Ascending aorta (tissue), 2 donors: ENCODE data around the gene SQSTM1. TPM values are rescaled to one million over a fixed set of nuclear protein-coding genes. Genes with fewer than 3 reads are reported as not detected.

Experiments used
- DNase-seq, 2 donors: peaks; one replicate each; pipeline ENCODE4 v3.0.0-alpha.2; 2019; ENCODE audit warnings: low spot score in 2 of 2
- H3K27ac ChIP-seq, 2 donors: fragments of 200-600 bp; sonication (generic); one replicate each; pipeline ENCODE4 v1.5.1; 2016 to 2017; ENCODE audit warnings: mild to moderate bottlenecking in 1 of 2
- H3K27me3 ChIP-seq: fragments of 200-600 bp; sonication (generic); one replicate; pipeline ENCODE4 v1.5.1; 2017
- H3K36me3 ChIP-seq, 2 donors: fragments of 200-600 bp; sonication (generic); one replicate each; pipeline ENCODE4 v1.5.1; 2016
- H3K4me1 ChIP-seq, 2 donors: fragments of 200-600 bp; sonication (generic); one replicate each; pipeline ENCODE4 v1.5.1; 2016 to 2017; ENCODE audit warnings: mild to moderate bottlenecking in 1 of 2
- H3K4me3 ChIP-seq, 2 donors: fragments of 200-600 bp; sonication (generic); one replicate each; pipeline ENCODE4 v1.5.1; 2016 to 2017; ENCODE audit warnings: mild to moderate bottlenecking in 1 of 2
- H3K9me3 ChIP-seq, 2 donors: fragments of 200-600 bp; sonication (generic); one replicate each; pipeline ENCODE4 v1.5.1; 2016
- intact Hi-C: fragments of 100-400 bp; cut with DNase I; formaldehyde crosslinking; loops from one replicate; pipeline ENCODE4 v1.15.1; 2023
- total RNA-seq: library from RNA; depleted of rRNA; stranded (reverse); fragments of >200 nt; gene quantifications from one replicate; pipeline ENCODE4 v1.1.0, GENCODE V29; 2016
- TF ChIP-seq, protein P1 (sequence below), 3 experiments: fragments of 200-600 bp in 2 of 3; fragments of 450-650 bp in 1 of 3; sonication (generic) in 2 of 3; IDR thresholded peaks; one replicate each; pipeline ENCODE4 v1.5.1; 2016 to 2019; ENCODE audit warnings: antibody characterized with exemption in 3 of 3, mild to moderate bottlenecking in 1 of 3, moderate library complexity in 1 of 3

Gene SQSTM1
- total RNA-seq, 1 donor from 2014 or later: 476 TPM

DNA sequence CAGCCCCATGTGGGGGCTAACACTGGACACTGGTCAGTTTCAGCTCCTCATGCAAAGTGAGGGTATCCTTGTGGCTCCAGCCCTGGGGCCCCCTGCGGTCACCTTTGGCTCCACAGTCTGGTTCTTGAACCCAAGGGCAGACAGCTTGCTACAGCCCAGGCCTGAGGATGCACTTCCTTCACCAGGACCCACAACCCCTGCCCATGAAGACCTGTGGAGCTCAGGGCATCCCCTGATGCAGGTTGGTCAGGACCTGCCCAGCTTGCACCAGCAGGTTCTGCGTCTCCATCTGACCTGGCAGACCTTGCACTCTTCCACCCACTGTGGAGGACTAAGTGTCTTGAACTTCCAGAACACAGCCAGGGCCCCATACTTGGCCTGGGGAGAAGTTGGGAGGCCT is 41.6 kb downstream of the SQSTM1 start:
- Histone ChIP-seq H3K9me3 (no peaks in the 10 kb centered on the region), H3K4me1 (peaks cover 0 to 5% of the 10 kb centered on the region in 2 donors), H3K27me3 (no peaks in the 10 kb centered on the region), H3K27ac (no peak overlapping the region), H3K36me3 (peaks cover 39 to 50% of the 10 kb centered on the region in 2 donors), H3K4me3 (no peak overlapping the region)
- intact Hi-C loops: no loop called here
- TF ChIP-seq, protein P1, sequence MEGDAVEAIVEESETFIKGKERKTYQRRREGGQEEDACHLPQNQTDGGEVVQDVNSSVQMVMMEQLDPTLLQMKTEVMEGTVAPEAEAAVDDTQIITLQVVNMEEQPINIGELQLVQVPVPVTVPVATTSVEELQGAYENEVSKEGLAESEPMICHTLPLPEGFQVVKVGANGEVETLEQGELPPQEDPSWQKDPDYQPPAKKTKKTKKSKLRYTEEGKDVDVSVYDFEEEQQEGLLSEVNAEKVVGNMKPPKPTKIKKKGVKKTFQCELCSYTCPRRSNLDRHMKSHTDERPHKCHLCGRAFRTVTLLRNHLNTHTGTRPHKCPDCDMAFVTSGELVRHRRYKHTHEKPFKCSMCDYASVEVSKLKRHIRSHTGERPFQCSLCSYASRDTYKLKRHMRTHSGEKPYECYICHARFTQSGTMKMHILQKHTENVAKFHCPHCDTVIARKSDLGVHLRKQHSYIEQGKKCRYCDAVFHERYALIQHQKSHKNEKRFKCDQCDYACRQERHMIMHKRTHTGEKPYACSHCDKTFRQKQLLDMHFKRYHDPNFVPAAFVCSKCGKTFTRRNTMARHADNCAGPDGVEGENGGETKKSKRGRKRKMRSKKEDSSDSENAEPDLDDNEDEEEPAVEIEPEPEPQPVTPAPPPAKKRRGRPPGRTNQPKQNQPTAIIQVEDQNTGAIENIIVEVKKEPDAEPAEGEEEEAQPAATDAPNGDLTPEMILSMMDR (IDR thresholded peaks at IDR 0.05): no peak
- no peak for DNase-seq

DNA sequence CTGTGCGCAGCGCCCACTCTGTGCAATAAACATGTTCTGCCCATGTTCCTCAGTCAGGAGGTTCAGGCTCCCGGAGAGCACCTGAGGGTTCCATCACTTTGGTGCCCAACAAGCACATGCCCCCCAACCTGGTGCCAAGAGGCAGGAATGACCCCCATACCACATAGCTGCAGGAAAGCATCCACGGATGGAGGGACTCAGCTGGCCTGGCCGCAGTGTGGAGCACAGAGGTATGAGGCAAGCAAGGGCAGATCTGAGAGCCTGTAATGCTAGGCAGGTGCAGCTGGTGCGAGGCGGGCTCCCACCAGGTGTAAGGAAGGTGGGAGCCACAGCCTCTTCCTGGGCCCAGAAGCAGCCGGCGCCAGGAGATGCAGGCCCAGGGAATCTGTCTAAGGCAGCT is 42.2 kb downstream of the SQSTM1 start:
- no peak for DNase-seq

DNA sequence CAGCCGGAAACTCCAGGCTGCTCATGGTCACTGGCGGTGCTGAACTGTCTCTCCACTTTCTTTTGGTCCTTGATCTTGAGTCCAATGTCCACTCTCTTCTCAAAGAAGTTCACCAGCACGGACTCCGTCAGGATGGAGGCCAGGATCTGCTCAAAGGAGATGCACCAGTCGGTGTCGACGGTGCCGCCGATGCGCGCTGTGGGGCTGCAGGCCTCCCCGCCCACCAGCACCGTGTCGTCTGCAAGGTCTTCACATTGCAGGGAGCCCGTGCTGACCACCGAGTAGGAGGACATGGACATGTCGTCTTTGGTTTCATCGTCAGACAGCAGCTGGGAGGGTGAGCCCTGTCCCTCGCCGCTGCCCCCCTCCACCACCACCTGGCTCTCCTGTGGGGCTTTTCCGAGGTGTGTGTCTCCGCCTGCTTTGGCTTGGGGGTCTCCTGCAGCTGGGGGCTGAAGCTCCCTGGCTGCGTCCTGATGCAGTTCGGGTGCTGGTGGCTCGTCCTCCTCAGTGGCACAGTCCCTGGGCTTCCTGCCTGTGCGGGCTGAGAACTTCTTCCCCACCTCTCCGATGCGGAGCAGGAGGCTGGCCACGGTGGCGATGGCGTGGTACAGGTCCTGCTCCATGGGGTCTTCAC is 42.9 kb downstream of the SQSTM1 start:
- intact Hi-C loops: no loop called here
- DNase-seq: no peak
- Histone ChIP-seq H3K27ac (no peak overlapping the region), H3K4me1 (peaks cover 0 to 3% of the 10 kb centered on the region in 2 donors), H3K9me3 (no peaks in the 10 kb centered on the region), H3K27me3 (no peaks in the 10 kb centered on the region), H3K4me3 (no peak overlapping the region), H3K36me3 (peaks cover 48 to 62% of the 10 kb centered on the region in 2 donors)
- TF ChIP-seq, protein P1 (IDR thresholded peaks at IDR 0.05): no peak

More for the DNA sequence above, 42.2 kb downstream of the SQSTM1 start:
- Histone ChIP-seq H3K27me3 (no peaks in the 10 kb centered on the region), H3K4me1 (peaks cover 0 to 3% of the 10 kb centered on the region in 2 donors), H3K9me3 (no peaks in the 10 kb centered on the region), H3K36me3 (peaks cover 45 to 55% of the 10 kb centered on the region in 2 donors), H3K4me3 (no peak overlapping the region), H3K27ac (no peak overlapping the region)
- intact Hi-C loops: no loop called here
- TF ChIP-seq, protein P1 (IDR thresholded peaks at IDR 0.05): no peak

DNA sequence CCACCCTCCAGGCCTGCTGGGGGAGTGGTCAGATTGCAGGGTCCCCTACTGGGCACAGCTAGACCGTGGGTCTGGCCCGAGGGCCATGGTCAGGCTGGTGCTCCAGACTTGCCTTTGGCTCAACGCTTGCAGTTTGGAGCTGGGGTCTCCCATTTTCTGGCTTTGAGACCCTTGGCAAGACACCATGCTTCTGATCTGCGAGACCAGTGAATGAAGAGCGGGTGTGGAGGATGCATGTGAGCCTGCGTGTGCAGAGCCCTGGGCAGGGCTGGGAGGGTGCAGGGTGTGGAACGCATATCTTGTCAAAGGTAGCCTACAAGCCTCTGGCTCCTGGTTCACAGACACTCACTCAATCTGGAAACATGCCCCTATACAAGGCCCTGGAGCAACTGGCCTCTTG is 44.0 kb downstream of the SQSTM1 start:
- Histone ChIP-seq H3K4me3 (no peak overlapping the region), H3K36me3 (peaks cover 58 to 73% of the 10 kb centered on the region in 2 donors), H3K27ac (no peak overlapping the region), H3K9me3 (no peaks in the 10 kb centered on the region), H3K27me3 (no peaks in the 10 kb centered on the region), H3K4me1 (peaks cover 0 to under 1% of the 10 kb centered on the region in 2 donors)
- TF ChIP-seq, protein P1 (IDR thresholded peaks at IDR 0.05): no peak
- intact Hi-C loops: no loop called here
- no peak for DNase-seq

DNA sequence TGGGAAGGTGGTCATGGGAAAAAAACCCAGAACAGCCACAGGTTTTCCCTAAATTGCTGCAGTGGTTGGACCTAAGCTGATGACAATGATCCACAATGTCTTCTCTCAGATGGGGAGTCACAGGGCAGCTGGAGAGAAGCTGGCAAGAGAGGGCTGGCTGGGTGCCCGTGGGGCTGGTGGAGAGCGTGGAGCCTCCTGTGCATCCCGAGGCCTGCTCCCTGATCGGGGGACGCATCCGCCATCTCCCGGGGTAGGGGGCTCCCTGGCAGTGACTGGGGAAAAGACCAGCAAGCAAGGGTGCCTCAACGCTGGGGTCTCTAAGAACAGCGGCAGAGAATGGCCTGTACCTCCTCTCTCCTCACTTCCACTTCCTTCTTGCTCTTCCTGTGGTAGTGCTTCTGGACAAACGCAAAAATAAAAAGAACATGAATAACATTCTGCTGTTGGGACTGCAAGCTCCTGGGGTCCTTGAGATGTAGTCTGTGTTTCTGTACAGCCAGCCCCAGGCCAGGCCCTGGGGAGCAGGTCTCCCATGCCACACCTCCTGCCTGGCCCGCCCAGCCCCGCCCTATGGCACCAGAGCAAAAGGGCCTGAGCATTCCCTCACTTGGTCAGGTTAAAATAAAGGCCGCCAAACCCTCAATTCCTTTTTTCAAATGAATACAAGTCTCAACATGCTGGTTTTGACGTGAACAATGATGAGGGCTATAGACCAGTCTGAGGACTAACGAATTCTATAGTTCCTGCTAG is 45.0 kb downstream of the SQSTM1 start:
- no peak for DNase-seq
- H3K36me3 ChIP-seq: peaks cover 68 to 83% of the 10 kb centered on the region in 2 donors

More for the DNA sequence above, 45.0 kb downstream of the SQSTM1 start:
- no peaks in the 10 kb centered on the region for H3K27me3 ChIP-seq
- intact Hi-C loops: no loop called here
- H3K9me3 ChIP-seq: no peaks in the 10 kb centered on the region
- TF ChIP-seq, protein P1 (IDR thresholded peaks at IDR 0.05): no peak
- H3K4me3 ChIP-seq: no peak overlapping the region
- H3K27ac ChIP-seq: no peak overlapping the region
- no peaks in the 10 kb centered on the region for H3K4me1 ChIP-seq
